Neural cell (in vitro differentiated cells): ENCODE results near the gene MRPL32. TPM values are rescaled to one million over a fixed set of nuclear protein-coding genes. Genes with fewer than 3 reads are reported as not detected.

Experiments
- H2AFZ ChIP-seq: fragments of 200-600, 300-800 bp; sonication (generic), shearing (Covaris generic); 2 replicates; pipeline ENCODE4 v1.6.0; 2014; ENCODE audit warnings: low read depth, mild to moderate bottlenecking, antibody characterized with exemption, low read length, moderate library complexity
- H3F3A ChIP-seq: fragments of 200-600 bp; shearing (Covaris generic); 2 replicates; pipeline ENCODE4 v1.6.1; 2016; ENCODE audit warnings: mild to moderate bottlenecking, moderate library complexity, mixed read lengths, antibody characterized with exemption, low read length; ENCODE audit not compliant: insufficient read depth, poor library complexity, severe bottlenecking
- H3K27ac ChIP-seq: fragments of 200-600, 300-800 bp; sonication (generic), shearing (Covaris generic); 2 replicates; pipeline ENCODE4 v1.5.1; 2014; ENCODE audit warnings: mild to moderate bottlenecking, low read length, moderate library complexity
- H3K27me3 ChIP-seq: fragments of 300-800, 200-600 bp; sonication (generic), shearing (Covaris generic); 2 replicates; pipeline ENCODE4 v1.6.0; 2014; ENCODE audit warnings: mild to moderate bottlenecking, low read depth, low read length, moderate library complexity; ENCODE audit not compliant: insufficient read depth
- H3K36me3 ChIP-seq: fragments of 300-800, 200-600 bp; sonication (generic), shearing (Covaris generic); 2 replicates; pipeline ENCODE4 v1.5.1; 2014; ENCODE audit warnings: mild to moderate bottlenecking, antibody characterized with exemption, low read length, moderate library complexity; ENCODE audit not compliant: insufficient read depth
- H3K4me2 ChIP-seq: fragments of 300-800, 200-600 bp; sonication (generic), shearing (Covaris generic); 2 replicates; pipeline ENCODE4 v1.6.0; 2014; ENCODE audit warnings: mild to moderate bottlenecking, low read length
- H3K4me3 ChIP-seq: fragments of 300-800, 200-600 bp; sonication (generic), shearing (Covaris generic); 2 replicates; pipeline ENCODE4 v1.5.1; 2014; ENCODE audit warnings: mild to moderate bottlenecking, low read length, moderate library complexity
- H3K79me2 ChIP-seq: fragments of 200-600 bp; shearing (Covaris generic); replicated peaks from 2 replicates; pipeline ENCODE4 v1.6.0; 2014; ENCODE audit warnings: mild to moderate bottlenecking, low read length, moderate library complexity; ENCODE audit not compliant: insufficient read depth
- H3K9ac ChIP-seq: fragments of 300-800, 200-600 bp; sonication (generic), shearing (Covaris generic); 2 replicates; pipeline ENCODE4 v1.6.1; 2016; ENCODE audit warnings: mild to moderate bottlenecking, low read length, mixed read lengths
- H3K9me2 ChIP-seq: fragments of 200-600 bp; shearing (Covaris generic); 2 replicates; pipeline ENCODE4 v1.6.1; 2016; ENCODE audit warnings: mild to moderate bottlenecking, low read length, mixed read lengths; ENCODE audit not compliant: insufficient read depth
- H3K9me3 ChIP-seq: fragments of 200-600, 300-800 bp; sonication (generic), shearing (Covaris generic); 2 replicates; pipeline ENCODE4 v1.6.1; 2016; ENCODE audit warnings: mild to moderate bottlenecking, mixed run types, low read length, moderate library complexity, mixed read lengths
- H4K20me1 ChIP-seq: fragments of 200-600 bp; shearing (Covaris generic); 2 replicates; pipeline ENCODE4 v1.6.1; 2016; ENCODE audit warnings: mild to moderate bottlenecking, mixed run types; ENCODE audit not compliant: insufficient read depth
- CTCF ChIP-seq: fragments of 450-650 bp; IDR thresholded peaks from 2 replicates; pipeline ENCODE4 v1.5.1; 2014; ENCODE audit warnings: antibody characterized with exemption, mild to moderate bottlenecking, moderate library complexity; ENCODE audit not compliant: poor library complexity, severe bottlenecking
- EP300 ChIP-seq: fragments of 450-650 bp; conservative IDR thresholded peaks from 2 replicates; pipeline ENCODE4 v1.6.1; 2014; ENCODE audit warnings: antibody characterized with exemption, mild to moderate bottlenecking, moderate library complexity; ENCODE audit not compliant: poor library complexity, severe bottlenecking
- MXI1 ChIP-seq: fragments of 450-650 bp; conservative IDR thresholded peaks from 2 replicates; pipeline ENCODE4 v1.6.1; 2014; ENCODE audit warnings: antibody characterized with exemption, mild to moderate bottlenecking; ENCODE audit not compliant: poor library complexity, severe bottlenecking
- POLR2AphosphoS5 ChIP-seq: IDR thresholded peaks from 2 replicates; pipeline ENCODE4 v1.6.1; 2012
- RAD21 ChIP-seq: fragments of 450-650 bp; conservative IDR thresholded peaks from 2 replicates; pipeline ENCODE4 v1.6.1; 2014; ENCODE audit warnings: antibody characterized with exemption, mild to moderate bottlenecking, moderate library complexity
- REST ChIP-seq: IDR thresholded peaks from 2 replicates; pipeline ENCODE4 v1.6.1; 2012; ENCODE audit warnings: borderline replicate concordance
- SMC3 ChIP-seq: fragments of 450-650 bp; conservative IDR thresholded peaks from 2 replicates; pipeline ENCODE4 v1.6.1; 2014; ENCODE audit warnings: antibody characterized with exemption, mild to moderate bottlenecking, moderate library complexity; ENCODE audit not compliant: poor library complexity
- TAF1 ChIP-seq: IDR thresholded peaks from 2 replicates; pipeline ENCODE4 v1.6.1; 2012; ENCODE audit warnings: low read depth
- polyA plus RNA-seq: library from polyadenylated mRNA; depleted of rRNA; stranded (reverse); fragments of >200 nt; gene quantifications from 2 replicates; pipeline ENCODE4 v1.2.3, GENCODE V29; 2014

Gene MRPL32
- polyA plus RNA-seq, 1 donor from 2014 or later = 193 TPM

GRCh38 chr7:42886129-42886528, 46.0 kb upstream of the MRPL32 start:
- Histone ChIP-seq H4K20me1 (no peaks in the 10 kb centered on the region), H3K9me2 (no peaks in the 10 kb centered on the region), H3K4me2 (no peak overlapping the region), H3K27me3 (peaks cover 13% of the 10 kb centered on the region), H3K4me3 (no peak overlapping the region), H3K36me3 (no peaks in the 10 kb centered on the region), H3K9ac (no peak overlapping the region), H3K9me3 (no peaks in the 10 kb centered on the region), H2AFZ (no peak overlapping the region), H3F3A (no peaks in the 10 kb centered on the region), H3K27ac (no peak overlapping the region), H3K79me2 (no peaks in the 10 kb centered on the region)
- TF ChIP-seq SMC3 (peak; percentile 61), RAD21 (peak; percentile 52), CTCF (peak; percentile 50), MXI1 (no peak)

- H3K79me2 ChIP-seq = no peaks in the 10 kb centered on the region
- TF ChIP-seq CTCF (no peak), MXI1 (no peak), POLR2AphosphoS5 (no peak), EP300 (no peak), RAD21 (no peak), TAF1 (no peak), SMC3 (no peak), REST (no peak)
- no peak overlapping the region for H3K27ac ChIP-seq
- no peaks in the 10 kb centered on the region for H4K20me1 ChIP-seq
- no peak overlapping the region for H3K9ac ChIP-seq
- H2AFZ ChIP-seq = no peak overlapping the region
- H3K4me2 ChIP-seq = no peak overlapping the region
- H3K36me3 ChIP-seq = no peaks in the 10 kb centered on the region
- H3K27me3 ChIP-seq = peaks cover 13% of the 10 kb centered on the region
- no peaks in the 10 kb centered on the region for H3K9me2 ChIP-seq
- no peaks in the 10 kb centered on the region for H3K9me3 ChIP-seq
- H3F3A ChIP-seq = no peaks in the 10 kb centered on the region
- no peak overlapping the region for H3K4me3 ChIP-seq
Observed at GRCh38 chr7:42886893-42887505, 45.2 kb upstream of the MRPL32 start.
